ENCODE data around the gene TRIO.
"Not testable (repeated sequence)": the region's sequence is repeated elsewhere in the genome, so short reads cannot be mapped to it uniquely, and the experiment has no call there.

Gene TRIO

GRCh38 chr5:14366763-14367162 lies 223.6 kb downstream of the TRIO start:
- no peak for DNase-seq

DNA sequence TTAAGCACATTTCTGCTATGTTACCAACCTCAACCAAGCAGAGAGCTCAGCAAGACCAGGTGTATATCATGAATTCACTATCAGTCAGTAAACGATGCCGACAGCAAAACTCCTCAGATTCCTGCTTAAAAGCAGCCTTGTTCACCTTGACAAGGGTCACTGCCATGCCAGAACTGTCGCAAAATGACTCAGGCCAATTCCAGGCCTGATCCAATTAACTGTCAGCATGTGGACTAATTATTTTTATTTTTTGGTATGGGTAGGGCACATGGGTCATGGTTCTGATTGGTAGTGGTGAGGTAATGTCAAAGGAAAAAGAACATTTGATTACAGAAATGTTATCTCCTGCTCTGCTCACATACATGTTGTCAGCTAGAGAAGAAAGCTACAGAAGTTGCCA lies 224.2 kb downstream of the TRIO start:
- DNase-seq: no peak

DNA sequence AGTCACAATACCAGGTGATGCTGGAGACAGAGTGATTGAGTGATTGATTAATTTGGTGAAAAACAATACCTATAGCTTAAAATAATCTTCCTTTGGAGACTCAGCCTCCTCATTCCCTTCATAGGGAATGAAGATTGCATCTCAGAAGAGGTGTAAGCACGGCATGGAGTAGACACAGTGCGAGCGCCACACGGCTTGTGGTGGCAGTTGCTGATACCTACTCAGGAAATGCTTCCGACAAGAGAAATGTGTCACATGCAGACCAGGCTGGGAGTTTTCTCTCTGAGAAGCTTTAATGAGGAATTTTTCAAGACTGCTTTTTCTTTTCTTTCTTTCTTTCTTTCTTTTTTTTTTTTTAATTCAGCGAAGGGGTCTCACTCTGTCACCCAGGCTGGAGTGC lies 226.6 kb downstream of the TRIO start:
- no peak for DNase-seq

- no peak for DNase-seq
Measured at GRCh38 chr5:14370386-14370785, 227.2 kb downstream of the TRIO start.

DNA sequence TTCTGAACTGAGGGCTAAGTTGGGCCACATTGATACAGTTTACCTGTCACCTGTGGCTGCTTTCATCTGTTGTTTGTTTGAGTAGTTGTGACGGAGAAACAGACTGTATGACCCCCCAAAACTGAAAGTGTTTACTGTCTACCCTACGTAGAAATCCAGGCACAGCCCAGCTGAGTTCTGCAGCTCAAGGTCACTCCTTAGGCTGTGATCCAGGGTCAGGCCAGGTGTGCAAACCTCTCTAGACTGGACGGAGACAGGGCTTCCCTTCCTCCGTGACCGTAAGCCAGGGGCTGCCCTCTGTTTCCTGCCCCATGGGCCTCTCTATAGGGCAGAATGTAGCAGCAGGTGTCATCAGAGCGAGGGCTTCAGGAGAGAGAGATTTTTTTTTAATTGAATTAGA lies 230.5 kb downstream of the TRIO start:
- DNase-seq: no peak

GRCh38 chr5:14374100-14374499 lies 231.0 kb downstream of the TRIO start:
- DNase-seq: no peak

- DNase-seq: no peak
Measured at GRCh38 chr5:14376789-14377188, 233.6 kb downstream of the TRIO start.

- DNase-seq: no peak
Measured at GRCh38 chr5:14379739-14380497, 236.8 kb downstream of the TRIO start.

DNA sequence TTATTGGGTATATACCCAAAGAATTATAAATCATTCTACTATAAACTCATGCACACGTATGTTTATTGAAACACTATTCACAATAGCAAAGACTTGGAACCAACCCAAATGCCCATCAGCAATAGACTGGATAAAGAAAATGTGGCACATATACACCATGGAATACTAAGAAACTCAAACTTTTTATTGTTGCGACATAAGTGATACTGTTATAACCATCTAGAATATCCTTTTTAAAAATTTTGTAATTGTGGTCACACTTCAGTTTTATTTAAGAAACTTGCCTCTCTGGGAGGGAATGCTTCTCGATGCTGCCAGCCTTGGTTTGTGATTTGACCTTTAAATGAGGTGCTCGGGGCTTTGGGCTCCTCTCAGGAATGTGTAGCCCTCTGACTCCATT lies 237.6 kb downstream of the TRIO start:
- DNase-seq: no peak

GRCh38 chr5:14382640-14383039 lies 239.5 kb downstream of the TRIO start:
- DNase-seq: no peak

GRCh38 chr5:14383923-14384322 lies 240.8 kb downstream of the TRIO start:
- no peak for DNase-seq

- no peak for DNase-seq
Measured at GRCh38 chr5:14385019-14385418, 241.9 kb downstream of the TRIO start.

DNA sequence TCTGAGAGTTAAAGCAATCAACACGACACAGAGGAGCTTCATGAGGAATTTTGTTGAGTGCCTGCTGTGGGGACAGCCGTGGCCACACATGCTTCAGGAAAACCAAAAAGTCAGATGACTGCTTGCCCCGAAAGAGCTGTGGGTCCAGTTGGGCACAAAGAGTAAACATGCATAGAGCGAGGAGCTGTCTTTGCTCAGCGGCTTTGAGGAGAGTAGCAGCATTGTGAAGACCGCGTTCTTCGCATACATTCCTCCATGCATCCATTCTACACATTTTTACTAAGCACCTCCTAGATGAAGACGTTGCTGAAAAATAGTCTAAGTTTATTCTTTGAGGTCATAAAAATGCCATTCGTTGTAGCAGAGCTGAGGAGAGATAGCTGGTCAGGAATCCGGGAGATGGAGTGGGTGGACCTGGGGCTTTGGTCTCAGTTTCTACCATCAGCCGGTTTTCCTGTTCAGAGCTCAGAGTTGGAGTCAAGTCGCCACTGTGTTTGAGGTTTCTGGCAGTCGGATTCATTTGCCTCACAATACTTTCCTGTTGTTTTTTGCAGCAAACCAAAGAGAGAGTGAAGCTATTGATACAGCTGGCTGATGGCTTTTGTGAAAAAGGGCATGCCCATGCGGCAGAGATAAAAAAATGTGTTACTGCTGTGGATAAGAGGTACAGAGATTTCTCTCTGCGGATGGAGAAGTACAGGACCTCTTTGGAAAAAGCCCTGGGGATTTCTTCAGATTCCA lies 243.9 kb downstream of the TRIO start:
- DNase-seq: no peak

DNA sequence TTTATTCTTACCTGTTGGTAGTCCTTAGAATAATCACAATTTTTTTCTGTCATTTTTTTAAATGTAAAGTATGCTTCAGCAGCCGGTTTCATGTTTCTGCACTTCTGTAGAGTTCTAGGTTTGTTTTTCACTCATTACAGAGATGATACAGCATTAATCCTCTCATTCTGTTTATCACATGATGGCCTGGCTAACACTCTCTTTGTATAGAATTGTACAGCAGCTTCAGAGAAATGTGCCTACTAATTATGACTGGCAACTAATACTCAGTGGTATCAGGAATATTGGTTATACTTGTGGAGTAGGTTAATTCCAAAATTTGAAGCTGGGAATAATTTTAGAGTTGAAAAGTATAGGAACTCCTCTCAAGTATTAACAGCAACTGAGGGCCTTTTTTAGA lies 245.6 kb downstream of the TRIO start:
- no peak for DNase-seq

- DNase-seq: not testable (repeated sequence)
Measured at GRCh38 chr5:14392552-14392951, 249.4 kb downstream of the TRIO start.

GRCh38 chr5:14394365-14394764 lies 251.2 kb downstream of the TRIO start:
- no peak for DNase-seq

- no peak for DNase-seq
Measured at GRCh38 chr5:14395411-14395810, 252.3 kb downstream of the TRIO start.

DNA sequence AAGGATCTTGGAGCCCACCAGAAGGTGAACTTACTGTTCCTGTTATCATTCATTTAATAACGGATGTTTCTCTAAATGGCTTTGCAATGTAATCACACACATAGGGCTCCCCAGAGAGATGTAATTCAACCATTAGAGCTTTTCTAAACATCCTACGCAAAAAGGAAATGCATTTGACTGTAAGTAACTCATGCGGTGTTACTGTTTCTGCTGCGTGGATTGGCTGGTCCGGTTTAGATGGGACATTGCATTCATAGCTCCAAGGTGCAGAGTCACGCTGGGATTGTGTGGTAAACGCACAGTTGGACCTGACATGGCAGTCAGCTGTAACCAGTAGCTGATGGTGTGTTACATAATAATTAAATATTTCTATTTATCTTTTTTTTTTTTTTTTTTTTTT lies 252.9 kb downstream of the TRIO start:
- DNase-seq: no peak

- no peak for DNase-seq
Measured at GRCh38 chr5:14396737-14397136, 253.6 kb downstream of the TRIO start.

- no peak for DNase-seq
Measured at GRCh38 chr5:14397717-14398116, 254.6 kb downstream of the TRIO start.

DNA sequence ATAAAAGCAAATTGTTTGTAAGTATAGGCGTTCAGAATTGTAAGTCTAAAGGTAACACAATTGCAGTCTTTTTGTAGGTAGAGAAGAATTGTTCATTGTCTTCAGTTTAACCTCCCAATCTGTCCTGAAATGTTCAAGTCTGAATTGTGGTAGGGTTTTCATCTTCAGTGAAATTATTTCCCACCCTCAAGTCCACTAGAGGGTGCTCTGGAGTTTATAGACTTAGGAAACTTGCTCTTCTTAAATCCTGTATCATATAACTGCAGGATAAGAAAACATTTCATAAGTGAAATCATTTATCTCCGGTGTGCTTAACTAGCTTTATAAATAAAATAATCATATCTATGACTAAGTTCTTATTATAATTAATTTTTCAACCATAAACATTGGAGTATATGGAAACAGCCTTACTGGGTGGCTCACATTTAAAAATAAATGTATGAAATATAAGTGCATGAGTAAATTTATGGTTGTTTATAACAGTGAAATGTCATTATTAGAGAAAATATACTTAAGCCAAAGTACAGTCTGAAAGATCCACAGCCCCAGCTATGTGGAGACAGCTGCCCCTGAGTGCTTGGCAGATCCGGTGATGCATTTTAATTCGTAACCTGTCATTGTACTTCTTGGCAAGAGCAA lies 256.0 kb downstream of the TRIO start:
- no peak for DNase-seq

DNA sequence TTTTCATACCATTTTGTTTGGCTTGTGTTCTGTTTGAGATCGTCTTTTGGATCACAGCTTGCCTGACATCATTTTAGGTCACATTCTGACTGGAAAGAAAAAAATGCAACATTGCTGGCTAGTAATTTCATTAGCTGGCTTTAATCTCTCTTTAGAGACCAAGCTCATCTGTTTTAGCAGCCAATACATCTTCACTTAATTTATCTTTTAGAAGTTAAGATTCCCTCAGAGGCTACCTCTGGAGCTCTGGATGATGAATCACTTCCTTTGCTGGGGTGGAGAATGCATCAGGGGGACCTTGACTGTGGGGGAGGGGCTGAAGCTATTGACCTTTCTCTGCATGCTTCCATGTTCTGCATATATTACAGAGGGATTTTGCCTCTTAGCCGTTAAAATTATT lies 256.9 kb downstream of the TRIO start:
- no peak for DNase-seq

DNA sequence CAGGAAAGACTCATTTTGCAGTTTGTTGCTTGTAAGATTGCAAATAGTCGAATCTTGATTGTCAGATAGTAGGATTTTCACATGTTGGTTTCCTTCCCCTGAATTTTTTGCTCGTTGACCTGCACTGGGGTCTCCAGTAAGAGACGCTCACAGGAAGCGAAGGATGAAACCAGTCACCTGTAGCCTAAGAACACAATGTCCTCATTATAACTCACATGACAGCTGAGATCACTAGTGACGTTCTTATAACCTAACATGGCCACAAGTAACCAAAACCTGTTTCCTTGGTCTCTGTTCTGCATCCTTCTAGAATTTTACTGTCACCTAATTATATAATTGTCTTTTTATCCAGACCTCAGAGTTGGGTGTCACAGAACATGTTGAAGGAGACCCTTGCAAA lies 257.5 kb downstream of the TRIO start:
- no peak for DNase-seq

DNA sequence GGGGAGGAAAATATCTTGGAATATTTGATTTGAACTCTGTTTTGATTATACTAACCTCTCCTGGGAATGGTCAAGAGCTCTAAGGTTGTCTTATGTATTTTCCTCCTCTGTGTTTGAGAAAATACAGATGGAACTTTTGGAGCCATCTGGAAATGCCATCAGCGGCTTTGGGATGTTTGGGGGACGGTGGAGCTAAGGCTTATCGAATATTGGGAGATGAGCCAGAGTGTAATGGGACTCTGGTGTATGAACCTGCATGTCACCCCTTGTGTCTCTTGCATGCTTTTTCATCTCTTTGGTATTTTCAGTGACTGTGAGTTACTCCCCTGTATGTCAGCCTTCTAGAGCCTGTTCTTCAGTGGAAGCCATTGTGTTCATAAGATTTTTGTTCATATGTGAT lies 258.5 kb downstream of the TRIO start:
- DNase-seq: no peak

All from CD4-positive, alpha-beta T cell treated with Interleukin-15 for 1 hour (primary cell).